HL-60 (cell line): ENCODE data around the gene PRKAA2.
"Not testable (repeated sequence)": the region's sequence is repeated elsewhere in the genome, so short reads cannot be mapped to it uniquely, and the experiment has no call there.

ENCODE experiments used
- DNase-seq, 2 experiments: peaks; one replicate each; pipeline ENCODE4 v3.0.0-alpha.2; 2010 to 2020; ENCODE audit warnings: low read depth in 1 of 2, low spot score in 1 of 2
- H3K27ac ChIP-seq: fragments of 250-450 bp; sonication (Bioruptor Pico); replicated peaks from 2 replicates; pipeline ENCODE4 v1.5.1; 2020; ENCODE audit warnings: mild to moderate bottlenecking, moderate library complexity
- H3K27me3 ChIP-seq: fragments of 250-450 bp; sonication (Bioruptor Pico); 2 replicates; pipeline ENCODE4 v1.5.1; 2021; ENCODE audit warnings: mild to moderate bottlenecking, moderate library complexity; ENCODE audit not compliant: insufficient read depth, poor library complexity, severe bottlenecking
- H3K4me3 ChIP-seq: replicated peaks from 2 replicates; pipeline ENCODE4 v1.5.1; 2011; ENCODE audit warnings: mild to moderate bottlenecking, control low read depth, low read length; ENCODE audit not compliant: insufficient read depth
- CTCF ChIP-seq: IDR thresholded peaks from one replicate; pipeline ENCODE4 v1.5.1; 2011; ENCODE audit warnings: low read length, control low read depth, inconsistent platforms; ENCODE audit not compliant: insufficient read depth
- GABPA ChIP-seq: IDR thresholded peaks from 2 replicates; pipeline ENCODE4 v1.6.1; 2012; ENCODE audit warnings: low read depth
- POLR2AphosphoS5 ChIP-seq: IDR thresholded peaks from 2 replicates; pipeline ENCODE4 v1.6.1; 2012; ENCODE audit warnings: low read depth
- REST ChIP-seq: IDR thresholded peaks from 2 replicates; pipeline ENCODE4 v1.6.1; 2012; ENCODE audit warnings: low read depth; ENCODE audit not compliant: insufficient replicate concordance
- SPI1 ChIP-seq: IDR thresholded peaks from 2 replicates; pipeline ENCODE4 v1.6.1; 2012; ENCODE audit warnings: low read depth, mild to moderate bottlenecking, borderline replicate concordance
- long read RNA-seq: library from polyadenylated mRNA; unstranded; transcript quantifications from one replicate; pipeline ENCODE4 v2.0.0, GENCODE V29; 2020

Gene PRKAA2
- long read RNA-seq = 0 reads

GRCh38 chr1:56644919-56645676, at the start of gene PRKAA2:
TSS of gene PRKAA2 (plus strand) at chr1:56645314. CDS start at chr1:56645388, 74 bp downstream.
- no peak within 1 kb of the TSS for H3K27ac ChIP-seq
- H3K4me3 ChIP-seq = no peak within 1 kb of the TSS
- DNase-seq = no peak
- H3K27me3 ChIP-seq = peaks cover 31% of the 10 kb centered on the region
- TF ChIP-seq CTCF = no peak
- no peak for TF ChIP-seq GABPA
- TF ChIP-seq SPI1 = no peak
- TF ChIP-seq POLR2AphosphoS5 = no peak
- no peak for TF ChIP-seq REST

- H3K4me3 ChIP-seq, H3K27me3 ChIP-seq, H3K27ac ChIP-seq, DNase-seq: not testable (repeated sequence)
Observed at GRCh38 chr1:56595397-56596191, 49.5 kb upstream of the PRKAA2 start.

GRCh38 chr1:56610097-56610496, 35.0 kb upstream of the PRKAA2 start:
- H3K4me3 ChIP-seq, H3K27ac ChIP-seq, DNase-seq, H3K27me3 ChIP-seq: not testable (repeated sequence)

GRCh38 chr1:56610770-56611169, 34.3 kb upstream of the PRKAA2 start:
- DNase-seq, H3K4me3 ChIP-seq, H3K27me3 ChIP-seq, H3K27ac ChIP-seq: not testable (repeated sequence)

- DNase-seq = no peak
- Histone ChIP-seq H3K27me3 (no peaks in the 10 kb centered on the region), H3K27ac (no peak overlapping the region), H3K4me3 (no peak overlapping the region)
- TF ChIP-seq POLR2AphosphoS5 (no peak), CTCF (no peak), SPI1 (no peak), REST (no peak), GABPA (no peak)
Observed at GRCh38 chr1:56617141-56617540, 28.0 kb upstream of the PRKAA2 start.
